ENCODE data around the gene LYPD3.

The LYPD3 gene

DNA sequence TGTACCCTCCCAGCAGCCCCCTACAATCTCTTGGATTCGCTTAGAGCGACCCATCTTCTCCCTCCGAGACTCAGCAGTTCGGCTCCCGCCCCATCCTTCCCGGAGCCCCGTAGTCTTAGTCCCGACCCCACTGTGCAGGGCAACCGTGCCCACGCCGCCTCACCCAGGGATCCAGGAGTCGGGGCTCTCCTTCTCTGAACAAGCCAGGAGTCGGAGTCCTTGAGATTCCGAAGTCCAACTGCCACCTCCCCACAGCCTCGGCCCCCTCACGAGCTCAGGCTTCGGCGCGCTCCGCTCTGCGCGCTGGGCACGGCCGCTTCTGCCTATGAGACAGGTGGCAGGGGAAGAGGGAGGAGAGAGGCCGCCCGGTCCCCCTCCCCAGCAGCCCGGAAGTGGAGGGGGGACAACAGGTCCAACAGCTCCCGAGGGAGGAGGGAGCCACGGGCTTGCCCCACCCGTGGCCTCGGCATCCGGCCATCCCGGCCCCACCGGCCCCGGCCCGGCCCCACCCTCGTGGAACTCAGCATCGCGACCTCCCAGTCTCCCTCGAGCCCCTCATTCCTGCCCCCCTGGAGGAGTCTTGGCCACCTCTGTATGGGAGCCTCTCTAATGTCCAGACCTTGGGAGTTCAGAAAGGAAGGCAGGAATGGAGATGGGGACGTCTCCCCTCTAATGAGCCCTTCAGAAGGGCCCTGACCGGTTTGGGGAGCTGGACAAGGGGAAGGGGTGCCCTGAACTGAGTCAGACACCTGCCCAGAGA is 39.2 kb upstream of the LYPD3 start, which contains the start of gene PHLDB3:
Gene PHLDB3 (minus strand): TSS at position 321 of the 760 bp plus-strand sequence. CDS start 628 bp downstream, outside the sequence.
- peak within 1 kb of the TSS; percentile 89 for H3K27ac ChIP-seq
- TF ChIP-seq, protein P1, sequence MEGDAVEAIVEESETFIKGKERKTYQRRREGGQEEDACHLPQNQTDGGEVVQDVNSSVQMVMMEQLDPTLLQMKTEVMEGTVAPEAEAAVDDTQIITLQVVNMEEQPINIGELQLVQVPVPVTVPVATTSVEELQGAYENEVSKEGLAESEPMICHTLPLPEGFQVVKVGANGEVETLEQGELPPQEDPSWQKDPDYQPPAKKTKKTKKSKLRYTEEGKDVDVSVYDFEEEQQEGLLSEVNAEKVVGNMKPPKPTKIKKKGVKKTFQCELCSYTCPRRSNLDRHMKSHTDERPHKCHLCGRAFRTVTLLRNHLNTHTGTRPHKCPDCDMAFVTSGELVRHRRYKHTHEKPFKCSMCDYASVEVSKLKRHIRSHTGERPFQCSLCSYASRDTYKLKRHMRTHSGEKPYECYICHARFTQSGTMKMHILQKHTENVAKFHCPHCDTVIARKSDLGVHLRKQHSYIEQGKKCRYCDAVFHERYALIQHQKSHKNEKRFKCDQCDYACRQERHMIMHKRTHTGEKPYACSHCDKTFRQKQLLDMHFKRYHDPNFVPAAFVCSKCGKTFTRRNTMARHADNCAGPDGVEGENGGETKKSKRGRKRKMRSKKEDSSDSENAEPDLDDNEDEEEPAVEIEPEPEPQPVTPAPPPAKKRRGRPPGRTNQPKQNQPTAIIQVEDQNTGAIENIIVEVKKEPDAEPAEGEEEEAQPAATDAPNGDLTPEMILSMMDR (conservative IDR thresholded peaks at IDR 0.05): 0 out of 2 replicates have a peak, but pooled peaks have one; percentile 14

DNA sequence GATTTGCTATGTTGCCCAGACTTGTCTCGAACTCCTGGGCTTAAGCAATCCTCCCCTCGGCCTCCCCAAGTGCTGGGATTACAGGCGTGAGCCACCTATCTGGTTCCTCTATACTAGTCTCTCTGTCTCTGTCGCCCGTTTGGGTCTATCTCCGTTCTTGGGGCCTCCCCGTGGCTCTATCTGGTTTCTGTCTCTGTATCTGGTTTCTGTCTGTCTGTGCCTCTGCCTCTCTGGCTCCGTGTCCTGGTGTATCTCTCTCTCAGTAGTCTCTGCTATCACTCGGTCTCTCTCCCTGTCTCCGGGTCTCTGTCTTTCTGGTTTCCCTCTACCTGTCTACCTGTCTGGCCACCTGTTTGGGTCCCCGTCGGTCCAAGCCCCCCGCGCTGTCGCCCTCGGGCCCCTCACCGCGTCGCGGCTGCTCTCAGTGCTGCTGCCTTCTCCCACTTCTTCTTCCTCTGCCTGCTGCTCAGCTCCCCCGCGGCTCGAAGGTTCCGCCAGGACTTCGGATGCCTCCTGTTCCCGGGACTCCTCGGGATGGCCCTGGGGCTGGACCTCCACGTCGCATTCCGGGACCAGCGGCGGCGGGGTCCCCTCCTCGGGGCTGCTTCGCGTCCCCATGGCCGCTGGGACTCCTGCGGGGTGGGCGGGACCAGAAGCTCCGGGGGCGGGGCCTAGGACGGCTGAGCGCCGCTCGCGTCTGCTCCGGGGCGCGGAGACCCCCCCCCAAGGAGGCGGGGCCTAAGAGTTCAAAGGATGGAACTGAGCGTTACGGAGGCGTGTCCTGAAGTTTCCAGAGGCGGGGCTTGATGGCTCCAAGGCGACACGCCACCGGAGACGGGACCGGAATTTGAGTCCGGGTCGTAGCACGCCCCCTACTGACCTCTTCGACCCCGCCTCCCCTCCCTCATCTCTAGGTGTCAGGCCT is 38.4 kb upstream of the LYPD3 start:
- H3K27ac ChIP-seq: peak overlapping the region; percentile 89
- TF ChIP-seq, protein P1 (conservative IDR thresholded peaks at IDR 0.05): peak; percentile 32

DNA sequence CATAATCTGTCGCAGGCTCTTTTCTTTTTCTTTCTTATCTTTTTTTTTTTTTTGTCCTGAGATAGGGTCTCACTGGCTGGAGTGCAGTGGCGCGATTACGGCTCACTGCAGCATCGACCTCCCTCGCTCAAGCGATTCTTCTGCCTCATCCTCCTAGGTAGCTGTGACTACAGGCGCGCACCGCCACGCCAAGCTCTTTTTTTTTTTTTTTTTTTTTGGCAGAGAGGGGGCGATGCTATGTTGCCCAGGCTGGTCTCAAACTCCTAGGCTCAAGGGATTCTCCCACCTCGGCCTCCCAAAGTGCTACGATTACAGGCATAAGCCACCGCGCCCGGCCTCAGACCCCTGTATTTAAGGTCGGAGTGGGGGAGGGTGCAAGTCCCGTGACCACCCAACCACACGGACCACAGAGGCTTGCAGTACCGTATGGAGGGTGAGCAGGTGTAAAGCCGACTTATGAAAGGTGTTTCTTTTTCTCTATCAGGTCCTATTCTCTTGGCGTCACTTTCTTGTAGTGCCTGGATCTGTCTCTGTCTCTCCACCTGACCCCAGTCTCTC is 37.1 kb upstream of the LYPD3 start:
- H3K27ac ChIP-seq: no peak overlapping the region
- TF ChIP-seq, protein P1 (conservative IDR thresholded peaks at IDR 0.05): no peak

DNA sequence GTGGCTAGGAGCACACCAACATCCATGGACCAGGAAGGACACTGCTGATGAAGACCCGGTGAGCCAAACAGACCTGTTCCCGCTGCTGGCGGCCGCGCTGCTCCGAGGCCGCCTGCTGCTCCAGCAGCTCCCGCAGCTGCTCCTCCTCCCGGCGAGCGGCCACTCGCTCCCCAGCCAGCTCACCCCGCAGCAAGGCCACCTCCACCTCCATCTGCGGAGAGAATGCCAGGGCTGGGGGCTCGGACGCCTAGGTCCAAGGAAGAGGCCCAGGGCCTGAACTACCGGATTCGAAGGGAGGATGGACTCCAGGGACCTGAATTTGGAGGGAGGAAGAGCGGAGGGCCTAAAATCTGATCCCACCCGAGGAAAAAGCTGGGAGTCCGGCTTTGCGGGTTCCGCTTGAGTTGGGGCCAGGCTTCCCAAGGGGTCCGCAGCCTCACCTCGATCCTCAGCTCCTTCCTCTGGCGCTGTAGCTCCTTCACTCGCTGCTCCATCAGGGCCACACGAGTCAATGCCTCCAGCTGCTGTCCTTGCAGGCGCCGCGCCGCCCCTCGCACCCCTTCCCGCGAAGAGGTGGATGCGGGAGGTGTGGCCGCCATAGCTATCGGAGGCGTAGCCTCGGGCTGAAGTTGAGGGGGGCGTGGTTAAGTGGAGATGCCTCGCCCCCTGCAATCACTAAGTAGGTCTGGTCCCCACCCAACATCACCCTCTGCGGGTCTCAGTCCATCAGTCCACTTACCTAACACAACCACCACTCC is 36.4 kb upstream of the LYPD3 start:
- no peak overlapping the region for H3K27ac ChIP-seq
- TF ChIP-seq, protein P1 (conservative IDR thresholded peaks at IDR 0.05): no peak

DNA sequence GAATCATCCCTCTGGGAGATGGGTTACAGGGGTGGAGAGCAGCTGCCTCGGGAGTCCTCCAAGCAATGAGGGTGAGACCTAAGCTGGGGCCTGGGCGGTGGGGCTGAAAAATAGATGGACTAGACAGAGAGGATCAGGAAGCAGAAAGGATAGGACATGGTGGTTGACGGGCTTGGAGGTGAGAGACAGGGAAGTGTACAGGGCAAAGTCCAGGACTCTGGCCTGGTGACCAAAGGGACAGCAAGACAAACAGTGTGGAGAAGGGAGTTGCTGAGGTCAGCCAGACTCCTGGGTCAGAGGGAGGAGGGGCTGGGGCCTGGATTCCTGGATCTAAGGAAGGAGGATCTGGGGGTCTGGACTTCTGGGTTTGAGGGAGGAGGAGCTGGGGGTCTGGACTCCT is 33.6 kb upstream of the LYPD3 start:
- no peak overlapping the region for H3K27ac ChIP-seq
- TF ChIP-seq, protein P1 (conservative IDR thresholded peaks at IDR 0.05): no peak

DNA sequence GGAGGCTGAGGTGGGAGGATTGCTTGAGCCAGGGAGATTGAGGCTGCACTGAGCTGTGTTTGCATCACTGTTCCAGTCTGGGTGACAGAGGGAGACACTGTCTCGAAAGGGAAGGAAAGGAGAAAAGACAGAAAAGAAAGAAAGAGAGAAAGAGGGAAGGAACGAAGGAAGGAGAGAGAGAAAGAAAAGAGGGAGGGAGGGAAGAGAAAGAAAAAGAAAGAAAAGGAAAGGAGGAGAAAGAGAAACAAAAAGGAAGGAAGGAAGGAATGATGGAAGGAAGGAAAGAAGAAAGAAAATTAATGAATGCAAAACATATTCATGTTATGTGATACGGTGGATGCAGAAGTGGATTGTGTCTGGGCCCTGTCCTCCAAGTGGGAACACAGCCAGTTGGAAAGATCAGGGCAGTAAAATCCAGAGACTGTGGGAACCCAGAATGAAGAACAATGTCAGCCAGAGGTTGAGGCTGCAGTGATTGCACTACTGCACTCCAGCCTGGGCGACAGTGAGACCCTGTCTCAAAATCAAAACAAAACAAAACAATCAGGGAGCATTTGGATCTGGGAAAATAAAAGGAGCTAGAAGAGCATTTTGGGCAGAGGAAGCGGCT is 32.9 kb upstream of the LYPD3 start:
- H3K27ac ChIP-seq: no peak overlapping the region
- TF ChIP-seq, protein P1 (conservative IDR thresholded peaks at IDR 0.05): no peak

All from VCaP (cell line).